GOT3 (cell line): Measurements from ENCODE around the gene FAAP20.

Experiments used
- DNase-seq: peaks from one replicate; lab custom pipeline; 2025; ENCODE audit warnings: mixed read lengths; lab: John Stamatoyannopoulos, UW

The FAAP20 gene

GRCh38 chr1:2194898-2195673 is 514 bp upstream of the FAAP20 start:
- peak; percentile 65 for DNase-seq

- no peak for DNase-seq
Observed at GRCh38 chr1:2193514-2194281, 874 bp downstream of the FAAP20 start.

GRCh38 chr1:2192031-2192995 is 2.3 kb downstream of the FAAP20 start:
- DNase-seq = no peak

- no peak for DNase-seq
Observed at GRCh38 chr1:2190491-2190976, 4.0 kb downstream of the FAAP20 start.

GRCh38 chr1:2189459-2190425 is 4.8 kb downstream of the FAAP20 start:
- DNase-seq = peak; percentile 85

GRCh38 chr1:2188336-2188735 is 6.2 kb downstream of the FAAP20 start:
- no peak for DNase-seq

GRCh38 chr1:2187619-2188018 is 7.0 kb downstream of the FAAP20 start:
- no peak for DNase-seq

- DNase-seq = no peak
Observed at GRCh38 chr1:2186901-2187300, 7.7 kb downstream of the FAAP20 start.

- no peak for DNase-seq
Observed at GRCh38 chr1:2185880-2186855, 8.4 kb downstream of the FAAP20 start.

GRCh38 chr1:2184934-2185333 is 9.6 kb downstream of the FAAP20 start:
- DNase-seq = no peak

- DNase-seq = no peak
Observed at GRCh38 chr1:2184531-2184930, 10.0 kb downstream of the FAAP20 start.

- no peak for DNase-seq
Observed at GRCh38 chr1:2183937-2184334, 10.6 kb downstream of the FAAP20 start.

GRCh38 chr1:2182376-2182775 is 12.2 kb downstream of the FAAP20 start:
- no peak for DNase-seq

- DNase-seq = no peak
Observed at GRCh38 chr1:2181752-2182151, 12.8 kb downstream of the FAAP20 start.

- no peak for DNase-seq
Observed at GRCh38 chr1:2181271-2181670, 13.3 kb downstream of the FAAP20 start.

- no peak for DNase-seq
Observed at GRCh38 chr1:2180297-2181245, 14.0 kb downstream of the FAAP20 start.

GRCh38 chr1:2179283-2180013 is 15.1 kb downstream of the FAAP20 start:
- no peak for DNase-seq

GRCh38 chr1:2178875-2179274 is 15.7 kb downstream of the FAAP20 start:
- no peak for DNase-seq
